ENCODE data around the gene GABPB1. TPM values are rescaled to one million over a fixed set of nuclear protein-coding genes. Genes with fewer than 3 reads are reported as not detected.

GABPB1 gene
- total and polyA plus RNA-seq, 2 experiments from 2014 or later: 23.3 to 38.7 TPM

GRCh38 chr15:50350621-50351020 is 4.4 kb downstream of the GABPB1 start:
- Histone ChIP-seq H4K20me1 (ENCODE audit: insufficient read depth, poor library complexity, severe bottlenecking) (peaks cover 14% of the 10 kb centered on the region), H3K9me3 (ENCODE audit: low read depth) (no peaks in the 10 kb centered on the region), H3K79me2 (peaks cover 87% of the 10 kb centered on the region), H3K27ac (no peak overlapping the region), H3K36me3 (replicated peaks; ENCODE audit: insufficient read depth, low read depth) (no peaks in the 10 kb centered on the region), H3K4me1 (ENCODE audit: insufficient read depth) (peaks cover 19% of the 10 kb centered on the region), H3K4me2 (peak overlapping the region; percentile 81), H3K9me2 (replicated peaks; ENCODE audit: insufficient read depth) (no peaks in the 10 kb centered on the region), H3K27me3 (no peaks in the 10 kb centered on the region), H3K4me3 (no peak overlapping the region), H2AFZ (no peak overlapping the region)
- 80% methylated on average over 3 of the region's 3 CpGs for WGBS (ENCODE audit: low lambda C conversion rate, missing lambda C conversion rate)
- TF ChIP-seq EZH2 (IDR thresholded peaks at IDR 0.05; ENCODE audit: borderline replicate concordance) (no peak), CTCF (IDR thresholded peaks at IDR 0.05; ENCODE audit: poor library complexity) (no peak), EZH2phosphoT487 (IDR thresholded peaks at IDR 0.05; ENCODE audit: low read depth, severe bottlenecking, unreplicated experiment) (no peak)
- no peak for DNase-seq (ENCODE audit: low spot score)

GRCh38 chr15:50345298-50345697 is 9.7 kb downstream of the GABPB1 start:
- H4K20me1 ChIP-seq (ENCODE audit: insufficient read depth, poor library complexity, severe bottlenecking): peaks cover 3% of the 10 kb centered on the region
- H3K4me1 ChIP-seq (ENCODE audit: insufficient read depth): peaks cover 10% of the 10 kb centered on the region
- no peak for DNase-seq (ENCODE audit: low spot score)
- no peaks in the 10 kb centered on the region for H3K9me3 ChIP-seq (ENCODE audit: low read depth)
- no peak overlapping the region for H3K27ac ChIP-seq
- H2AFZ ChIP-seq: no peak overlapping the region
- WGBS (ENCODE audit: low lambda C conversion rate, missing lambda C conversion rate): 96% methylated on average over 5 of the region's 5 CpGs
- TF ChIP-seq EZH2 (IDR thresholded peaks at IDR 0.05; ENCODE audit: borderline replicate concordance) (no peak), CTCF (IDR thresholded peaks at IDR 0.05; ENCODE audit: poor library complexity) (no peak), EZH2phosphoT487 (IDR thresholded peaks at IDR 0.05; ENCODE audit: low read depth, severe bottlenecking, unreplicated experiment) (no peak)
- H3K27me3 ChIP-seq: no peaks in the 10 kb centered on the region
- H3K4me3 ChIP-seq: no peak overlapping the region
- H3K9me2 ChIP-seq (replicated peaks; ENCODE audit: insufficient read depth): no peaks in the 10 kb centered on the region
- H3K79me2 ChIP-seq: peaks cover 71% of the 10 kb centered on the region
- H3K36me3 ChIP-seq (replicated peaks; ENCODE audit: insufficient read depth, low read depth): no peaks in the 10 kb centered on the region
- H3K4me2 ChIP-seq: no peak overlapping the region

- H3K27me3 ChIP-seq: no peaks in the 10 kb centered on the region
- peaks cover 9% of the 10 kb centered on the region for H3K4me1 ChIP-seq (ENCODE audit: insufficient read depth)
- H2AFZ ChIP-seq: no peak overlapping the region
- H3K9me3 ChIP-seq (ENCODE audit: low read depth): no peaks in the 10 kb centered on the region
- 46% methylated on average over 3 of the region's 3 CpGs for WGBS (ENCODE audit: low lambda C conversion rate, missing lambda C conversion rate)
- H3K79me2 ChIP-seq: peaks cover 63% of the 10 kb centered on the region
- peak overlapping the region; percentile 23 for H3K4me2 ChIP-seq
- peaks cover 3% of the 10 kb centered on the region for H4K20me1 ChIP-seq (ENCODE audit: insufficient read depth, poor library complexity, severe bottlenecking)
- H3K9me2 ChIP-seq (replicated peaks; ENCODE audit: insufficient read depth): no peaks in the 10 kb centered on the region
- peak; percentile 61 for DNase-seq (ENCODE audit: low spot score)
- no peaks in the 10 kb centered on the region for H3K36me3 ChIP-seq (replicated peaks; ENCODE audit: insufficient read depth, low read depth)
- H3K27ac ChIP-seq: peak overlapping the region; percentile 83
- H3K4me3 ChIP-seq: no peak overlapping the region
- no peak for TF ChIP-seq EZH2phosphoT487 (IDR thresholded peaks at IDR 0.05; ENCODE audit: low read depth, severe bottlenecking, unreplicated experiment)
- TF ChIP-seq CTCF (IDR thresholded peaks at IDR 0.05; ENCODE audit: poor library complexity): no peak
- no peak for TF ChIP-seq EZH2 (IDR thresholded peaks at IDR 0.05; ENCODE audit: borderline replicate concordance)
Observed at GRCh38 chr15:50344006-50344464, 11.0 kb downstream of the GABPB1 start.
